NCI-H226 (cell line): ENCODE results near the gene BMI1.
A peak's percentile ranks its signal among the peaks of the same experiment; 100 is the strongest.
"Not testable (repeated sequence)": the region's sequence is repeated elsewhere in the genome, so short reads cannot be mapped to it uniquely, and the experiment has no call there.

Source experiments
- DNase-seq: peaks from one replicate; pipeline ENCODE4 v3.0.0-alpha.2; 2015

Gene BMI1

DNA sequence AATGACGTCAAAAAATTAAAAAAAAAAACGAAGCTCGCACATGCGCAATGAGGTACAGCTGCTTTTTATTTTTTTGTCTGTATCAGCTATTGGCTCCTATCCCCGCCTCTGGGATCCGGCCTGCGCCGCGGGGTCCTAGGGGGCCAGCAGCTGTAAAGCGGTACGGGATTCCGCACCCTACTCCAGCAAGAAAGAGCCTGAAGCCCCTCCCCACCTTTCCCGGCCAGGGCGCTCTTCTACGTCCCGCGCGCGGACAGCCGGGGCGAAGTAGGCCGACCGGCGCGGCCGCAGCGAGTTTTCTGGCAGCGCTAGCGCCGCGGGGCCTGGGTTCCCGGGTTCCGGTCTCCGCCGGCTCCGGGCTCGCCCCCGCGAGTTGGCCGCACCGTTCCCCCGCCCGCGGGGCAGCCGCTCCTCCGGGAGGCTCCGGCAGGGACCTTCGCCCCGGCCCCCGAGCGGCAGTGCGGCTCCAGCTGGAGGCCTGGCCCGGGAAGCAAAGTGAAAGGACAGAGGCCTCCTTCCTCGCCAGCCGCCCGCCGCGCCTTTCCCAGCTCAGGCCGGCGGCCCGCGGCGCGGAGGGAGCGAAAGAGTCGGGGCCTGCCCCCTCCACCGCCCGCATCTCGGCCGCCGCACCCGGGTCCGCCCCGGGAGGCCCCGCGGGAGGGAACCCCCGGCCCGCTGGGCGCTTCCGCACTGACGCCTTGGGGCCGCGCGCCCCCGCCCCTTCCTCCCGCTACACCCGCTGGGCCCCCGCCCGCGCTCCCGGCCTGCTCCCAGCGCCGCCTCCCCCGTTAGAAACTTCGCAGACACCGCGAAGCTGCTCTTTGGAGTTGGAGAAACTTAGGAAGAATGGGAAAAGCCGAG lies 19.7 kb downstream of the BMI1 start:
- peak; percentile 57 for DNase-seq

DNA sequence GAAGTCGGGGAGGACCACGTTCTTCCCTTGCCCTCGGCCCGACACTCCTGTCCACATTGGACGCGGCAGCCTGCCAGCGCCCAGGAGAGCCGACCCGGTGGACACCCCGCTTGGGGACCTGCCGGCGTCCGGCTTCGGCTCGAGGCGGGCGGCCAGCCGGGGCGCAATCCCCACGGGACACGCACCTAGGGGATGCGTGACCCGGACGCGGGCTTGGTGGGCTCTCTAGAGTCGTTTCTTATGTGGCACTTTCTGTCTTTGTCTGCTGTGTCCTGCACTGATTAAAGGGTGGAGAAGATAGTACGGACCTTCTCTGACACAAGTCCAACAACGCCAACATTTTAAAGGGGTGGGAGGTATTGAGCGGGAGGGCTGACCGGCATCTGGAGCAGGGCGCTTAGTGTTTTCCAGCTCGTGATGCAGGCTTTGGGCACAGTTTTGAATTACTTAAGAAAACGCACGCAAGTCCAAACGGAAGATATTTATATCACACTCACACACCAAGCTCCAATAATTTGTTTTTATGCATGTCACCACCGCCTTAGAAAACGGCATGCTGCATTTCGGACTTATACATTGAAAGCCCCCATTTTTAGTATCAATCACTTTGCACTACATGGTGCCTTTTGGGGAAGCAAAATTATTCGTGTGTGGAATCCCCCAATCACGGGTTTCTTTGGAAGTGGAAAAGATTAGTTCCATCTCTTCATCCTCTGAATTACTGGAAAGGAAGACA lies 20.5 kb downstream of the BMI1 start:
- no peak for DNase-seq

- DNase-seq: no peak
Measured at GRCh38 chr10:22341926-22342196, 21.0 kb downstream of the BMI1 start.

GRCh38 chr10:22342421-22342820 lies 21.5 kb downstream of the BMI1 start:
- no peak for DNase-seq

DNA sequence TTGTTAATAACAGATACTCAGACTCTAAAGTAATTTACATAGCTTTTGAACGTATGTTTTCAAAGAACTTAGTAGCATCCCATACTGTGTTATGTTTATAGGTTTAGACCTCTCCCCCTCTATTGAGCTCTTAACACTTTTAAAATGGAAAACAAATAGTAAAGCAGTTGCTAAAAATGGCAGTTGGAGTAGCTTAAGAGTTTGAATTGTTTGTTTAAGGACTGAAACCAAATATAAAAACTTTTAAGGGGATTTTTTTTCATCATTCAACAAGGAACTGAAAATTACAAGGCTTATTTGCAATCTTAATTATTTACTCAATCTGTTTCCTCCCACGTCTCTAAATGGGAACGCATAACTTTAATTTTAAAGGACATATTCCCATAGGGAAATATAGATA lies 22.8 kb downstream of the BMI1 start:
- no peak for DNase-seq

- DNase-seq: no peak
Measured at GRCh38 chr10:22344249-22344648, 23.4 kb downstream of the BMI1 start.

- no peak for DNase-seq
Measured at GRCh38 chr10:22344781-22345300, 23.9 kb downstream of the BMI1 start.

GRCh38 chr10:22345301-22346095 lies 24.6 kb downstream of the BMI1 start, which contains the start of gene SPAG6:
TSS of gene SPAG6 (plus strand) at chr10:22345496. CDS start at chr10:22345612, 116 bp downstream.
- DNase-seq: no peak

- DNase-seq: no peak
Measured at GRCh38 chr10:22346096-22346661, 25.3 kb downstream of the BMI1 start.

- DNase-seq: no peak
Measured at GRCh38 chr10:22349755-22350154, 28.9 kb downstream of the BMI1 start.

- no peak for DNase-seq
Measured at GRCh38 chr10:22351131-22351703, 30.3 kb downstream of the BMI1 start.

GRCh38 chr10:22356324-22356873 lies 35.5 kb downstream of the BMI1 start:
- DNase-seq: no peak

- DNase-seq: not testable (repeated sequence)
Measured at GRCh38 chr10:22357770-22358169, 36.9 kb downstream of the BMI1 start.

DNA sequence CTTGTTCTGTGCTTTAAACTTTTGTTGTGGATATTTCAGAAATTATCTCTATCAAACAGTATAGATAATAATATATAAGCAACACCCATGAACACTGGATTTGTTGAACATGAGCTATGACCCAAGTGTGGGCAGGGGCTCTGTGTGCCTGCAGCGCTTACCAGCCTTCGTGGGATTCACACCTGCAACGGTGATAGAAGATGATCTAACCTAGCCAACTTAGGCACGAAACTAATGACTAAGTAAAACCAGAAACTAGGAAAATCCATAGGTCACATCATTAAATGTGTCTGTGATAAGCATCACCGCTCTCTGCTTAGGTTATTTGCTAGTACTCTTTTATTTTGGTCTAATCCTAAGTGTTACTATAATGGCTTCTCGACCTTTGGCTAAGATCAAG lies 42.4 kb downstream of the BMI1 start:
- no peak for DNase-seq

DNA sequence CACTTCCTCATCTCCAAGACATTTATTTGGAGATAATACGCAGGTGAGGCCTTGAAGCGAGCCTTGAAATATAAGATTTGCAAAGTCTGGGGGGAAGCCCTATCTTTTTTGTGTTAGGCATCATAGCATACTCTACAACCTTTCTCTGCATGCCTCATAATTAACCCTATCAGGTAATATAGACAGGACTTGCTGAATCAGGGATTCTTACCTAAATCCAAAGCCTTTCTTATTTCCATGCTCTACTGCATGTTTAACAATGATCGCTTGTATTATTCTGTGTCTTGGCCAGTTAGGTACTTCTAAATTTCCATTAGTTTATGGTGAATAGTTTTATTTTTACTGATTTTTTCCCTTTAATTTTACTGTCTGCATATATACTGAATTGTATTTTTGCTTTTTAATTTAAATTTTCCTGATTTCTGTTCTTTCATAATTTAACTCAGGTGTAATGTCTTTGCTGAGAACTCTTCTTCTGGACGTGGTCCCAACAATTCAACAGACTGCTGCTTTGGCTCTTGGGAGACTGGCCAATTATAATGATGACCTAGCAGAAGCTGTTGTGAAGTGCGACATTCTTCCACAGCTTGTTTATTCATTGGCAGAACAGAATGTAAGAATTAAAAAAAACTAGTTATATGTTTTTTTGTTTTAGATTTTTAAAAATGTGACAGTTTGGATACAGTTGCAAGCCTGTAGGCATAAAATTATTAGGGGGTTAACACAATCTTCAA lies 43.7 kb downstream of the BMI1 start:
- no peak for DNase-seq

DNA sequence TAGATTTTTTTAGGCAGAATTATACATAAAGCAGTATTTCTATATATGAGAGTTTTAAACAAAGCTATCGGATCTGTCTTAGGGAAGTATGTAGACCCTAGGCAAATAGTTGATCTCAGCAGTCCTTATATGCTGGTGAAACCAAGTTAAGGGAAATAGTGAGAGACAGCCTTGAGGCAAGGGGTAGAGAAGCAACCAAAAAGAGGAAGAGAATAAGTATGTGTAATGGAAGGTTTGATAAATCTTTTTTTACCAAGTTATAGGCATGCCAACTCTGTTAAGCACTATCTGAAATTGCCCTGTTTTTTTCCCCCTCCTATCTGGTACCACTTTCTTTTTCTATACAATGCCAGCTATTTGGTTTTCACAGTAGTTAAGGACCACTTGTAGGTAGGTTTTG lies 44.3 kb downstream of the BMI1 start:
- DNase-seq: no peak

- no peak for DNase-seq
Measured at GRCh38 chr10:22365644-22366434, 44.9 kb downstream of the BMI1 start.

GRCh38 chr10:22366435-22366703 lies 45.5 kb downstream of the BMI1 start:
- no peak for DNase-seq

- DNase-seq: no peak
Measured at GRCh38 chr10:22366771-22367170, 45.9 kb downstream of the BMI1 start.

- no peak for DNase-seq
Measured at GRCh38 chr10:22367471-22367870, 46.6 kb downstream of the BMI1 start.

- no peak for DNase-seq
Measured at GRCh38 chr10:22368402-22368801, 47.5 kb downstream of the BMI1 start.
